ENCODE measurements around the gene RPN1. TPM values are rescaled to one million over a fixed set of nuclear protein-coding genes. Genes with fewer than 3 reads are reported as not detected.

Gene RPN1
- total RNA-seq, 1 donor from 2014 or later: 121 TPM

DNA sequence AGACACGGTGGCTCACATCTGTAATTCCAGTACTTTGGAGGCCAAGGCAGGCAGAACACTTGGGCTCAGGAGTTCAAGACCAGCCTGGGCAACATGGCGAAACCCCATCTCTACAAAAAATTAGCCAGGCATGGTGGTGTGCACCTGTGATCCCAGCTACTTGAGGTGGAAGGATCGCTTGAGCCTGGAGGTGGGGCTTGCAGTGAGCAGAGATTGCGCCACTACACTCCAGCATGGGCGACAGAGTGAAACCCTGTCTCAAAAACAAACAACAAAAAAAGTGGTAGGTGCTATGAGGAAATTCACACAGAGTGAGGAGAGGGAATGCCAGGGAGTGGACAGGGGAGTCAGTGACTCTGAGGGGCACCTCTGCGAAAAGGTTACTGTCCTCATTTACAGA lies 29.4 kb downstream of the RPN1 start:
- Mint-ChIP-seq H3K9me3 (ENCODE audit: unreplicated experiment) (peaks cover 4% of the 10 kb centered on the region), H3K4me3 (ENCODE audit: unreplicated experiment) (no peak overlapping the region), H3K4me1 (ENCODE audit: low read depth, unreplicated experiment) (peaks cover 8% of the 10 kb centered on the region), H3K36me3 (ENCODE audit: unreplicated experiment) (no peaks in the 10 kb centered on the region), H3K27me3 (ENCODE audit: unreplicated experiment) (peaks cover 4% of the 10 kb centered on the region), H3K27ac (ENCODE audit: unreplicated experiment) (no peak overlapping the region)
- TF ChIP-seq, protein P1, sequence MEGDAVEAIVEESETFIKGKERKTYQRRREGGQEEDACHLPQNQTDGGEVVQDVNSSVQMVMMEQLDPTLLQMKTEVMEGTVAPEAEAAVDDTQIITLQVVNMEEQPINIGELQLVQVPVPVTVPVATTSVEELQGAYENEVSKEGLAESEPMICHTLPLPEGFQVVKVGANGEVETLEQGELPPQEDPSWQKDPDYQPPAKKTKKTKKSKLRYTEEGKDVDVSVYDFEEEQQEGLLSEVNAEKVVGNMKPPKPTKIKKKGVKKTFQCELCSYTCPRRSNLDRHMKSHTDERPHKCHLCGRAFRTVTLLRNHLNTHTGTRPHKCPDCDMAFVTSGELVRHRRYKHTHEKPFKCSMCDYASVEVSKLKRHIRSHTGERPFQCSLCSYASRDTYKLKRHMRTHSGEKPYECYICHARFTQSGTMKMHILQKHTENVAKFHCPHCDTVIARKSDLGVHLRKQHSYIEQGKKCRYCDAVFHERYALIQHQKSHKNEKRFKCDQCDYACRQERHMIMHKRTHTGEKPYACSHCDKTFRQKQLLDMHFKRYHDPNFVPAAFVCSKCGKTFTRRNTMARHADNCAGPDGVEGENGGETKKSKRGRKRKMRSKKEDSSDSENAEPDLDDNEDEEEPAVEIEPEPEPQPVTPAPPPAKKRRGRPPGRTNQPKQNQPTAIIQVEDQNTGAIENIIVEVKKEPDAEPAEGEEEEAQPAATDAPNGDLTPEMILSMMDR (IDR thresholded peaks at IDR 0.05; ENCODE audit: partially characterized antibody, unreplicated experiment): no peak
- DNase-seq: no peak

DNA sequence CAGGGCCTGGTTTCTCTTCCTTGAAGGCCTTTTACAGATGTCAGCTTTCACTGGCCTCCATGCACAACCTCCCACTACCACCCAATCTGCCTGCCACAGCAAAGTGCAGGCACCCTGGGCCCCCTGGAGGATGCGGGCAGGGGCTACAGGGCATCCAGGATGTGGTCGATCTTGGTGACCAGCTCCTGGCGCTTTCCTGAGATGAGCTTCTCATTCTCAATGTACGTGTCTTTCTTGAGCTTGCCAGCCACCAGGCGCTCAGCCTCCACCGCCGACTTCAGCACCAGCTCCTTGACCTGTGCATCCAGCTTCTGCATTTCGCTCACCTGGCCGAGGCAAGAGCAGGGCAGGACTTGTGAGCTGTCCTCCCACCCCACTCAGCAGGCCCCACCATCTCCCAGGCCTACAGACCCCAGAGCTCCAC lies 30.3 kb downstream of the RPN1 start:
- no peak overlapping the region for H3K27ac Mint-ChIP-seq (ENCODE audit: unreplicated experiment)
- no peaks in the 10 kb centered on the region for H3K36me3 Mint-ChIP-seq (ENCODE audit: unreplicated experiment)
- no peak overlapping the region for H3K4me3 Mint-ChIP-seq (ENCODE audit: unreplicated experiment)

DNA sequence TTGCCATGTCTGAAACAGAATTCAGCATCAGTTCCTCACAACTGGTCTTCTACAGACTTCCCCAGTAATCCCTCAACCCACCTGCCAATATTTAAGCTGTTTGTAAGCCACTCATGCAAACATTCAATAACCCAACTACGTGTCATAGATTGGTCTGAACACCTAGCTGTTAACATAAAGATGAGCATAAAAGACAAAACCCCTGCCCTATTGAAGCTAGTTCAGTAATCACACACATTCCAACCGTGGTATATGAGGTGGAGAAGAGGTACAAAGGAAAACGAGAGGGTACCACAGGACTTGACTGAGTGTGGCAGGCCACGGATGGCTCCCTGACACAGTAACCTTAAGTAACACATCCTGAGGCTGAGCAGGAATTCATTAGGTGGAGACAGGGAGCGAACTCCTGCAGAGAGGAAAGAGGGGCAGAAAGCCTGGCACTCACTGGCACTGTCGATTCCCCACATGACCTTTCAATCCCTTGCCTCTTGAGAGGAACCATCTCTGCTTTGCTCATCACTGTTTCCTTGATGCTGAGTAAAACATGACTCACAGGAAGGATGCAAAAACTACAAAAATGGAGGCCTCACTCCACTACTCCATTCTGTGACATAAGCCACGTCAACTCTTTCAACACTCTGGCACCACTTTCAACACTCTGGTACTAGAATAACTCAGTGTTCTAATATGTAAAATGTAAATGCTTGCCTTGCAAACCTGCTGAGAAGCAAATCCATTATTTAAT lies 31.3 kb downstream of the RPN1 start:
- H3K9me3 Mint-ChIP-seq (ENCODE audit: unreplicated experiment): peaks cover 4% of the 10 kb centered on the region
- peaks cover 8% of the 10 kb centered on the region for H3K4me1 Mint-ChIP-seq (ENCODE audit: low read depth, unreplicated experiment)
- no peak for DNase-seq
- peak overlapping the region; percentile 95 for H3K4me3 Mint-ChIP-seq (ENCODE audit: unreplicated experiment)
- peaks cover 4% of the 10 kb centered on the region for H3K27me3 Mint-ChIP-seq (ENCODE audit: unreplicated experiment)
- peak overlapping the region; percentile 85 for H3K27ac Mint-ChIP-seq (ENCODE audit: unreplicated experiment)
- no peaks in the 10 kb centered on the region for H3K36me3 Mint-ChIP-seq (ENCODE audit: unreplicated experiment)
- TF ChIP-seq, protein P1 (IDR thresholded peaks at IDR 0.05; ENCODE audit: partially characterized antibody, unreplicated experiment): no peak

More for the DNA sequence above, 30.3 kb downstream of the RPN1 start:
- peaks cover 8% of the 10 kb centered on the region for H3K4me1 Mint-ChIP-seq (ENCODE audit: low read depth, unreplicated experiment)
- DNase-seq: no peak
- peaks cover 4% of the 10 kb centered on the region for H3K9me3 Mint-ChIP-seq (ENCODE audit: unreplicated experiment)
- TF ChIP-seq, protein P1 (IDR thresholded peaks at IDR 0.05; ENCODE audit: partially characterized antibody, unreplicated experiment): no peak
- H3K27me3 Mint-ChIP-seq (ENCODE audit: unreplicated experiment): peaks cover 4% of the 10 kb centered on the region

DNA sequence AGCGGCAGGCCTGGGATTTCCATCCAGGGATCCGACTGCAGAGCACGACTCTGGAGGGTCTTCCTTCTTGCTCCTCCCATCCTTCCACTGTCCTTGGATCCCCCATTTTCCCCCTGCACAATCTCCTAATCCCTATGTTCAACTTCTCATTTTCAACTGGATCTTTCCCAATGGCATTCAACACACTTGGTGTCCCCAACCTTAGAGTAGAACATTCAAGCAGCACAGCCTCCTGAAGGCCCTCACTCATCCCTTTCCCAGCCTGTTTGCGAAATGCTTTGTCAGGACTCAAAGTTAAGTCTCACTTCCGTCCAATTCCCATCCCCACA lies 32.3 kb downstream of the RPN1 start:
- peak overlapping the region; percentile 85 for H3K27ac Mint-ChIP-seq (ENCODE audit: unreplicated experiment)
- peaks cover 4% of the 10 kb centered on the region for H3K9me3 Mint-ChIP-seq (ENCODE audit: unreplicated experiment)
- H3K36me3 Mint-ChIP-seq (ENCODE audit: unreplicated experiment): no peaks in the 10 kb centered on the region
- H3K4me1 Mint-ChIP-seq (ENCODE audit: low read depth, unreplicated experiment): peaks cover 8% of the 10 kb centered on the region
- peak overlapping the region; percentile 95 for H3K4me3 Mint-ChIP-seq (ENCODE audit: unreplicated experiment)
- no peak for DNase-seq
- TF ChIP-seq, protein P1 (IDR thresholded peaks at IDR 0.05; ENCODE audit: partially characterized antibody, unreplicated experiment): no peak
- H3K27me3 Mint-ChIP-seq (ENCODE audit: unreplicated experiment): peaks cover 6% of the 10 kb centered on the region
